Endothelial cell of umbilical vein (primary cell): ENCODE measurements around the gene PPFIA2. TPM values are rescaled to one million over a fixed set of nuclear protein-coding genes. Genes with fewer than 3 reads are reported as not detected.

Experiments
- BruUV-seq: library from RNA; stranded (reverse); fragments of 400-500 nt; replicated peaks from 2 replicates; lab custom pipeline; 2021; lab: Mats Ljungman, UMichigan
- CTCF ChIA-PET: fragments of 300-600, 350-600 bp; sonication (Branson Sonifier 250); formaldehyde crosslinking; loops from one replicate; lab custom pipeline; 2021; ENCODE audit warnings: antibody characterized with exemption, inconsistent platforms; lab: Charles Lee
- POLR2A ChIA-PET: fragments of 300-600, 350-600 bp; sonication (Branson Sonifier 250); formaldehyde crosslinking; loops from one replicate; lab custom pipeline; 2021; ENCODE audit warnings: antibody characterized with exemption, inconsistent platforms; lab: Charles Lee
- DNase-seq: peaks from one replicate; pipeline ENCODE4 v3.0.0-alpha.2; 2011; ENCODE audit warnings: low read depth, low spot score
- FAIRE-seq: peaks from 2 replicates; lab custom pipeline; 2011; peaks lifted over from hg19 to GRCh38; lab: Jason Lieb, UNC
- H2AFZ ChIP-seq: 2 replicates; pipeline ENCODE4 v1.6.0; 2012; ENCODE audit warnings: low read depth, low read length, control low read depth, inconsistent platforms
- H3K27ac ChIP-seq: 2 replicates; pipeline ENCODE4 v1.5.1; 2011; ENCODE audit warnings: low read depth, mild to moderate bottlenecking, control low read depth, low read length, moderate library complexity; ENCODE audit not compliant: insufficient read depth
- H3K27me3 ChIP-seq, 2 experiments: 2 replicates each; pipeline versions ENCODE4 v1.6.0 to v1.6.1; 2011; ENCODE audit warnings: low read length in 2 of 2, mixed read lengths in 1 of 2; ENCODE audit not compliant: control insufficient read depth in 2 of 2, insufficient read depth in 2 of 2
- H3K36me3 ChIP-seq, 2 experiments: 2 replicates in 1 of 2; 3 replicates in 1 of 2; pipeline ENCODE4 v1.5.1; 2011; ENCODE audit warnings: low read length in 2 of 2, mild to moderate bottlenecking in 1 of 2, moderate library complexity in 1 of 2; ENCODE audit not compliant: control insufficient read depth in 2 of 2, insufficient read depth in 2 of 2; ENCODE audit errors: extremely low read depth in 1 of 2
- H3K4me1 ChIP-seq: 3 replicates; pipeline ENCODE4 v1.5.1; 2011; ENCODE audit warnings: mild to moderate bottlenecking, low read length; ENCODE audit not compliant: control insufficient read depth, insufficient read depth; ENCODE audit errors: extremely low read depth
- H3K4me2 ChIP-seq: 2 replicates; pipeline ENCODE4 v1.6.1; 2011; ENCODE audit warnings: low read length, control low read depth, mixed read lengths; ENCODE audit not compliant: insufficient read depth
- H3K4me3 ChIP-seq, 3 experiments: fragments of 200-600 bp in 1 of 3; sonication (generic), shearing (Covaris generic) in 1 of 3; replicated peaks in 1 of 3; 2 replicates each; pipeline ENCODE4 v1.5.1; 2011 to 2016; ENCODE audit warnings: control low read depth in 3 of 3, low read length in 3 of 3, mild to moderate bottlenecking in 2 of 3, inconsistent platforms in 1 of 3, low read depth in 1 of 3, moderate library complexity in 1 of 3; ENCODE audit not compliant: insufficient read depth in 1 of 3
- H3K79me2 ChIP-seq: 2 replicates; pipeline ENCODE4 v1.6.0; 2012; ENCODE audit warnings: low read length, inconsistent platforms; ENCODE audit not compliant: control insufficient read depth, insufficient read depth
- H3K9ac ChIP-seq: replicated peaks from 2 replicates; pipeline ENCODE3; 2011; ENCODE audit warnings: low read length, control low read depth; ENCODE audit not compliant: insufficient read depth; ENCODE audit errors: extremely low read depth
- H3K9me1 ChIP-seq: replicated peaks from 3 replicates; pipeline ENCODE4 v1.6.0; 2011; ENCODE audit warnings: mild to moderate bottlenecking, low read length; ENCODE audit not compliant: control insufficient read depth, insufficient read depth; ENCODE audit errors: extremely low read depth
- H3K9me3 ChIP-seq: replicated peaks from 2 replicates; pipeline ENCODE4 v1.5.1; 2012; ENCODE audit warnings: low read length, inconsistent platforms; ENCODE audit not compliant: control insufficient read depth, insufficient read depth
- H4K20me1 ChIP-seq: replicated peaks from 2 replicates; pipeline ENCODE3; 2011; ENCODE audit warnings: mild to moderate bottlenecking, low read length; ENCODE audit not compliant: control insufficient read depth, insufficient read depth; ENCODE audit errors: extremely low read depth
- CTCF ChIP-seq, 2 donors: IDR thresholded peaks; 1 replicate in 1 of 2; 2 replicates in 1 of 2; pipeline ENCODE4 v1.5.1; 2011; ENCODE audit warnings: low read length in 2 of 2, mild to moderate bottlenecking in 2 of 2, moderate library complexity in 2 of 2, control low read depth in 1 of 2, inconsistent platforms in 1 of 2, low read depth in 1 of 2; ENCODE audit not compliant: insufficient read depth in 1 of 2; ENCODE audit errors: extremely low read depth in 1 of 2
- EZH2 ChIP-seq: IDR thresholded peaks from 2 replicates; pipeline ENCODE4 v1.6.1; 2012; ENCODE audit warnings: borderline replicate concordance, low read depth, mild to moderate bottlenecking, moderate library complexity, low read length, inconsistent platforms; ENCODE audit not compliant: severe bottlenecking
- FOS ChIP-seq: IDR thresholded peaks from 2 replicates; pipeline ENCODE4 v1.6.1; 2011; ENCODE audit warnings: mild to moderate bottlenecking, low read length, moderate library complexity, borderline replicate concordance; ENCODE audit not compliant: insufficient read depth
- GATA2 ChIP-seq: IDR thresholded peaks from 2 replicates; pipeline ENCODE4 v1.7.0; 2011; ENCODE audit warnings: low read depth, mild to moderate bottlenecking, moderate library complexity, mixed read lengths, low read length; ENCODE audit not compliant: insufficient read length, insufficient read depth
- JUN ChIP-seq: IDR thresholded peaks from 2 replicates; pipeline ENCODE4 v1.6.1; 2011; ENCODE audit warnings: borderline replicate concordance, low read depth; ENCODE audit not compliant: insufficient read length, insufficient read depth
- MAX ChIP-seq: IDR thresholded peaks from 2 replicates; pipeline ENCODE4 v1.6.1; 2011; ENCODE audit not compliant: insufficient read depth, insufficient read length
- MYC ChIP-seq: IDR thresholded peaks from one replicate; pipeline ENCODE4 v1.6.1; 2011; ENCODE audit warnings: mild to moderate bottlenecking, low read depth, low read length
- POLR2A ChIP-seq: IDR thresholded peaks from 2 replicates; pipeline ENCODE4 v1.6.1; 2012; ENCODE audit warnings: low read depth, mild to moderate bottlenecking, control low read depth, low read length
- POLR2AphosphoS5 ChIP-seq: IDR thresholded peaks from 2 replicates; pipeline ENCODE4 v1.6.1; 2012; ENCODE audit warnings: low read depth, mild to moderate bottlenecking, control low read depth, low read length, moderate library complexity; ENCODE audit not compliant: insufficient read depth
- dilution Hi-C: fragments of 300-500 bp; cut with MboI; formaldehyde crosslinking; loops from one replicate; pipeline ENCODE4 v1.15.0; 2019; ENCODE audit warnings: low sequenced_read_pairs; ENCODE audit not compliant: extremely low pct_ligation_motif_present
- intact Hi-C: fragments of 100-400 bp; cut with micrococcal nuclease; formaldehyde crosslinking; loops from one replicate; pipeline ENCODE4 v1.10.0; 2022
- polyA plus RNA-seq, 4 experiments: library from polyadenylated mRNA; depleted of rRNA in 3 of 4; stranded (reverse) in 3 of 4; unstranded in 1 of 4; fragments of >200 nt; gene quantifications; 2 replicates each; pipeline versions ENCODE4 v1.2.1 to v1.2.3, GENCODE V29; 2011 to 2012; ENCODE audit warnings: missing spikeins in 1 of 4
- total RNA-seq: library from RNA; stranded (reverse); gene quantifications from 2 replicates; pipeline ENCODE4 v1.2.3, GENCODE V29; 2021

The PPFIA2 gene
- total and polyA plus RNA-seq, 2 donors (not counting 3 experiments of a cell fraction or from before 2014, with no cell fraction given): not detected

DNA sequence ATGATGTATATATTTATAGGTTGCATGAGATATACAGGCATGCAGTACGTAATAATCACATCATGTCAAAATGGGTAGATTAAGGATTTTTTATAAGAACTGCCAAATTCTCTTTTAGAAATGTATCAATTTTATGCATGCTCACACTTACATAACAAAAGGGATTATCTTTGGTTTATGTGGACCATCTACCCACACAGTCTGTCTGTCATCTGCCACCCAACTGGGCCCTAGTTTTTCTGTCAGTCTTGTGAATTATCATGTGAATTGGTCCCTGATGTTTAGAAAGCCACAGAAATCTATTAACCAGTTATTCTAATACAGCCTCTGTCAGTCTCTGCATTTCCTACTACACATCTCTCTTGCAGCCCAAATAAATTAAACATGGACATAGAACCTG lies 547.8 kb downstream of the PPFIA2 start:
- intact Hi-C loops (loop anchor here (5.0 kb wide), 1 partner anchor 134 kb away; the partner anchor contains the start of gene ACSS3), dilution Hi-C loops (no loop called here)
- CTCF ChIA-PET: no interaction called here
- no peaks in the 10 kb centered on the region for H4K20me1 ChIP-seq
- FAIRE-seq (no peak), DNase-seq (no peak)
- no TSS peak for BruUV-seq
- H3K79me2 ChIP-seq: no peaks in the 10 kb centered on the region
- TF ChIP-seq GATA2 (no peak), MYC (no peak), CTCF (IDR thresholded peaks at IDR 0.05; ENCODE audit: extremely low read depth in 1 of 2, insufficient read depth in 1 of 2, low read depth in 1 of 2, low read length in 2 of 2) (no peak), POLR2AphosphoS5 (no peak), POLR2A (no peak), MAX (no peak), FOS (no peak), JUN (no peak), EZH2 (no peak)
- H3K4me1 ChIP-seq: peaks cover 23% of the 10 kb centered on the region
- no peaks in the 10 kb centered on the region for H3K9me3 ChIP-seq
- POLR2A ChIA-PET: no interaction called here
- no peaks in the 10 kb centered on the region for H3K9me1 ChIP-seq
- H3K27me3 ChIP-seq: no peaks in the 10 kb centered on the region
- H3K27ac ChIP-seq: no peak overlapping the region
- no peak overlapping the region for H3K9ac ChIP-seq
- no peak overlapping the region for H2AFZ ChIP-seq
- no peak overlapping the region for H3K4me2 ChIP-seq
- no peak overlapping the region for H3K4me3 ChIP-seq
- H3K36me3 ChIP-seq: no peaks in the 10 kb centered on the region
